Skin of body (tissue), 2 donors: ENCODE results near the gene GARIN6. TPM values are rescaled to one million over a fixed set of nuclear protein-coding genes. Genes with fewer than 3 reads are reported as not detected.
"Not testable (repeated sequence)": the region's sequence is repeated elsewhere in the genome, so short reads cannot be mapped to it uniquely, and the experiment has no call there.

ENCODE experiments used
- DNase-seq: peaks from one replicate; lab custom pipeline; 2025; lab: John Stamatoyannopoulos, UW
- total RNA-seq: library from RNA; depleted of rRNA; stranded (reverse); fragments of >200 nt; gene quantifications from one replicate; pipeline ENCODE4 v1.2.3, GENCODE V29; 2014

The GARIN6 gene
- total RNA-seq = not detected

- DNase-seq = no peak
These were observed at the start of gene GARIN6 for GRCh38 chr12:99647453-99647852. GARIN6 (plus strand) TSS chr12:99647753; CDS start chr12:99648175, 422 bp downstream.

GRCh38 chr12:99598785-99599184 lies 48.8 kb upstream of the GARIN6 start:
- DNase-seq = no peak

GRCh38 chr12:99600388-99600787 lies 47.2 kb upstream of the GARIN6 start:
- DNase-seq = no peak

GRCh38 chr12:99609455-99610181 lies 37.9 kb upstream of the GARIN6 start:
- DNase-seq = no peak

GRCh38 chr12:99611117-99611516 lies 36.4 kb upstream of the GARIN6 start:
- DNase-seq = no peak

GRCh38 chr12:99611599-99611998 lies 36.0 kb upstream of the GARIN6 start:
- DNase-seq = no peak

- DNase-seq = no peak
These were observed 28.9 kb upstream of the GARIN6 start for GRCh38 chr12:99618657-99619056.

GRCh38 chr12:99619389-99620158 lies 28.0 kb upstream of the GARIN6 start:
- DNase-seq = no peak

- DNase-seq = no peak
These were observed 27.4 kb upstream of the GARIN6 start for GRCh38 chr12:99620159-99620479.

- not testable (repeated sequence) for DNase-seq
These were observed 23.0 kb upstream of the GARIN6 start for GRCh38 chr12:99624591-99624990.

GRCh38 chr12:99627459-99627858 lies 20.1 kb upstream of the GARIN6 start:
- no peak for DNase-seq

GRCh38 chr12:99644629-99645028 lies 2.9 kb upstream of the GARIN6 start:
- no peak for DNase-seq

- no peak for DNase-seq
These were observed 630 bp downstream of the GARIN6 start for GRCh38 chr12:99648183-99648582.

GRCh38 chr12:99649551-99649950 lies 2.0 kb downstream of the GARIN6 start:
- DNase-seq = no peak

GRCh38 chr12:99658671-99659349 lies 11.3 kb downstream of the GARIN6 start:
- DNase-seq = no peak

GRCh38 chr12:99670635-99671034 lies 23.1 kb downstream of the GARIN6 start:
- no peak for DNase-seq

GRCh38 chr12:99680276-99680675 lies 32.7 kb downstream of the GARIN6 start:
- no peak for DNase-seq

GRCh38 chr12:99686142-99686541 lies 38.6 kb downstream of the GARIN6 start:
- no peak for DNase-seq

- no peak for DNase-seq
These were observed 47.5 kb downstream of the GARIN6 start for GRCh38 chr12:99695050-99695449.
